CD4-positive, alpha-beta T cell treated with Interleukin-10 for 1 hour (primary cell): ENCODE data around the gene ECEL1.
"Not testable (repeated sequence)": the region's sequence is repeated elsewhere in the genome, so short reads cannot be mapped to it uniquely, and the experiment has no call there.

Source experiments
- DNase-seq: peaks from one replicate; pipeline ENCODE4 v3.0.0-alpha.2; 2020

The ECEL1 gene

DNA sequence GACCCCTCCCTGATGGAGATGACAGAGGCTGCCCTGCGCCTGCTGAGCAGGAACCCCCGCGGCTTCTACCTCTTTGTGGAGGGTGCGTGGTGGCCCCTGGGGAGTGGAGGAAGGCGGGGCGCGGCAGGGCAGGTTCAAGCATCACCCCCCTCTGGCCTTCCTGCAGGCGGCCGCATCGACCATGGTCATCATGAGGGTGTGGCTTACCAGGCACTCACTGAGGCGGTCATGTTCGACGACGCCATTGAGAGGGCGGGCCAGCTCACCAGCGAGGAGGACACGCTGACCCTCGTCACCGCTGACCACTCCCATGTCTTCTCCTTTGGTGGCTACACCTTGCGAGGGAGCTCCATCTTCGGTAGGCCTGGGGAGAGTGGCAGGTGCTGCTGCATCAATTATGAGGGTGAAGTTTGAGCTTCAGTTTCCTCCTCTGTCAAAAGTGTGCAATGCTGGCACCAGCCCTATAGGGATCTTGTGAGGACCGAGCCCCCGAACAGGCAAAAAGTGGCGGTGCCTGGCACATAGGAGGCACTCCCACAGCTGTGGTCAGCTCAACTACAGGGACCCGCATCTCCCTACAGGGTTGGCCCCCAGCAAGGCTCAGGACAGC lies 29.5 kb downstream of the ECEL1 start:
- DNase-seq: no peak

DNA sequence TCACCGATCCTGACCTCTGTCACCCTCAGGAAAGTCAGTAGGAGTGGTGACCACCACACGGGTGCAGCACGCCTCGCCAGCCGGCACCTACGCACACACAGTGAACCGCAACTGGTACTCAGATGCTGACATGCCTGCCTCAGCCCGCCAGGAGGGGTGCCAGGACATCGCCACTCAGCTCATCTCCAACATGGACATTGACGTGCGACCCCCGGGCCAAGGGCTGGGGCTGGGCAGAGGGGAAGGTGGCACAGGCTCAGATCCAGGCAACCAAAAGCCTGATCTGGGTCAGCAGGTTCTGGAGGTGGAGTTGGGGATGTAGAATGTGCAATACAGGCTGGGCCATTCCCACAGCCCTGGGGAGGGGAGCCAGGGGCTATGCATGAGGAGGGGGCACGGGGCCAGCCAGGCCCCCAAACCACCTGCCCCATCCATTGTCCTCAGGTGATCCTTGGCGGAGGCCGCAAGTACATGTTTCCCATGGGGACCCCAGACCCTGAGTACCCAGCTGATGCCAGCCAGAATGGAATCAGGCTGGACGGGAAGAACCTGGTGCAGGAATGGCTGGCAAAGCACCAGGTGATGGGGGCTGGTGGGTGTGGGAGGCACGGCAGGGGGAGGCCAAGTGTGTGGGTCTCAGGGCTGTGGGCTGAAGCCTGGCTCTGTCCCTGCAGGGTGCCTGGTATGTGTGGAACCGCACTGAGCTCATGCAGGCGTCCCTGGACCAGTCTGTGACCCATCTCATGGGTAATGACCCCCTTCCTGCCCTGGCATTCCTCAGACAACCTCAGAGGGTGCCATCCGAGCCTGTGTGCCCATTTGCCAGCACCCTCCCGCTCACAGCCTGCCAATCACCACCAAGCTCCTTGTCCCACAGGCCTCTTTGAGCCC lies 30.3 kb downstream of the ECEL1 start:
- no peak for DNase-seq

DNA sequence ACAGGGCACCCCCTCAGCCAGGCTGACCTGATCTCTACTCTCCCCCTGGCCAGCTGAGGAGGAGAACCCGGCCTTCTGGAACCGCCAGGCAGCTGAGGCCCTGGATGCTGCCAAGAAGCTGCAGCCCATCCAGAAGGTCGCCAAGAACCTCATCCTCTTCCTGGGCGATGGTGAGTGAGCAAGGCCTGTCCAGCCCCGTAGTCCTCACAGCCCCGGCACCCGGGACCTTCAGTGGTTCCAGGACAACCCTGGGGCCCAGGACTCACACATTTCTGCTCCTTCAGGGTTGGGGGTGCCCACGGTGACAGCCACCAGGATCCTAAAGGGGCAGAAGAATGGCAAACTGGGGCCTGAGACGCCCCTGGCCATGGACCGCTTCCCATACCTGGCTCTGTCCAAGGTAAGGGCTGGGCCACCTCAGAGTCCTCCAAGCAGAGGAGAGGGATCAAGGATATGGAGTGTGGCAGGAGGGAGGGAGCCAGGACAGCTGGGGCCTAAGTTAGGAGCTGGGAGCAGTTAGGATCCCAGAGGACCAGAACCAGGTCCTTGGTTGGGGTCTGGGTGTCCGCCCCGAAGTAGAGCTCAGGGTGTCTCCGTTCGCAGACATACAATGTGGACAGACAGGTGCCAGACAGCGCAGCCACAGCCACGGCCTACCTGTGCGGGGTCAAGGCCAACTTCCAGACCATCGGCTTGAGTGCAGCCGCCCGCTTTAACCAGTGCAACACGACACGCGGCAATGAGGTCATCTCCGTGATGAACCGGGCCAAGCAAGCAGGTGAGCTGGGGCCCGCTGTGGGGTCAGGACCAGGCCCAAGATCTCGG lies 31.1 kb downstream of the ECEL1 start:
- DNase-seq: no peak

DNA sequence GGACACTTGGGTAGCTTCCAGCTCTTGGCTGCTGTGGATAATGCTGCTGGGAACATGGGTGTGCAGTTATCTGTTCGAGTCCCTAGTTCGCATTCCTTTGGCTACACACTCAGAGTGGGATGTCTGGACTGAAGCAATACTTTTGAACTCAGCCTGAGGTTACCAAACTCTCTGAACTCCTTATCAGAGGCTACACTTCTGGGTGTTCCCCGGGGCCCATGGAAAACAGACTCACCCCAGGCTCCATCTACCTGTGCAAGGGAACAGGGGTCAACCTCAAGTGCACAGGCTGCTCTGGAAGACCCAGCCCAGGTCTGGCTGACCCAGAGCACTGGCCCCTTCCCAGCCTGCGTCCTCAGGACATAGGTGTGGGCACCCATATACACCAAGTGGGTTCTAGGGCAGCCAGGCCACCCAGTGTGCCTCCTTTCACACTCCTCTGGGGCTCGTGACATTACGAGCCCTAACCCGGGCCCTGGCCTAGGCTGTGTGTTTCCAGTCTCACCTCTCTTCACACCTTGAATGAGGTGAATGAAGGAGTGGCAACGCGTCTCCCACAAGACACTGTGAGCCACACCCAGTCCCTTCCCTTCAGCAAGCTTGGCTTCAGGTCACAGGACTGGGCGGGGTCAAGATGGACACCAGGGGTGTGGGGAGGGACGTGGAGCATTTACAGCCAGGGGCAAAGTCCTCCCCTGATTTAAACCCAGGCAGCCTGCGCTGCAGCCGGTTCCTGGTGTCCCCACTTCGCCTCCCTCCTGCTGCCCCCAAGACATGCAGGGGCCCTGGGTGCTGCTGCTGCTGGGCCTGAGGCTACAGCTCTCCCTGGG lies 32.0 kb downstream of the ECEL1 start, which contains the start of gene ALPI:
ALPI (plus strand) TSS at position 728 of the 830 bp plus-strand sequence; CDS start at position 775, 47 bp downstream.
- no peak for DNase-seq

DNA sequence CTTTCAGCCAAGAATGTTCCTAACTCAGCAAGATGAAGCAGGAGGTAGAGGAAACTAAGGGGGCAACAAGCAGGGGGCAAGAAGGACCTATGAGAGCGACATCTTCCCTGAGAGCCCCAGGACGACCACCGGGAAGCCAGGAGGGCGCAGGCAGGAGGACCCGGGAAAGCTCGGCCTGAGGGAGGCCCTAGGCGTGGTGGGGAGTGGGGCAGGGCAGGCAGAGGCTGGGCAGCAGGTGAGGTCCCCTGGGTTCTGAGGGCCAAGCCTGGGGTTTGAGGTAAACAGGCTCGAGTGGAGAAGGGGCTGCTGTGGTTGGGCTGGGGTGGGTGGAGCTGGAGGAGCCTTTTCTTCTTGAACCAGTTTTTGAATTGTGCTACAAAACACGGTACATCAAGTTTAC lies 33.0 kb downstream of the ECEL1 start:
- no peak for DNase-seq

DNA sequence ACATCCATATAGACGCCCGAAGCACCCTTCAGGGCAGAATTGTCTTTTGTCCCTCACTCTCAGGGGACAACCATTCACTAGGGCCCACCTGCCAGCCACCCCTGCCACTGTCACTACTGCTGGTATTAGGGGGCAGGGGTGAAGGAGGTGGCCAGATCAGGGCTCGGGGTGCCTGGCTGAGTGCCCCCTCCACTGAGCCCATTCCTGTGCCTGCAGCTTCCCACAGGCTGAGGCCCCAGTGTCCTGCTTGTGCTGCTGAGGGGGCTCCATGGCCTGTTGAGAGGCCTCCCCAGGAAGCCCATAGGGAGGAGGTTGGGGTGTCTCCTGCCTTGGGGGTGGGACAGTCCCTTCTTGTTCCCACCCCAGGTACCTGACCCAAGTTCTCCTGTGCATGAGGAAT lies 36.0 kb downstream of the ECEL1 start:
- DNase-seq: not testable (repeated sequence)

DNA sequence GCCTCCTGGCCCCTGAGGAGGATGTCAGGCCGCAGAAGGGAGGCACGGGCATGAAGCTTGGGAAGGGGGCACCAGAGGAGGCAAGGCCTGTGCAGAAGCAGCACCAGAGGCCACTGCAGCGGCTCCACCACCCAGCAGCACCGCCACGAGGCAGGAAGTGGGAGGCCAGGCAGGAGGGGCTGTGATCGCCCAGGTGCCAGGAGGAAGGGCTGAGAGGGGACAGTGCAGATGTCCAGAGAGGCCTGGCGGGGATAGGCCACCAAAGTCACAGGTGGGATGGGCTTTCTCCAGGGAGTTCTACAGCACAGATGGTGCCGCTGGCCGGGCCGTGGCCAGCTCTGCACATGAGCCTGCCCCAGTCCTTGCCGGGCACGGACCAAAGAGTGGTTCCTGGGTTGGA lies 37.7 kb downstream of the ECEL1 start:
- DNase-seq: no peak

DNA sequence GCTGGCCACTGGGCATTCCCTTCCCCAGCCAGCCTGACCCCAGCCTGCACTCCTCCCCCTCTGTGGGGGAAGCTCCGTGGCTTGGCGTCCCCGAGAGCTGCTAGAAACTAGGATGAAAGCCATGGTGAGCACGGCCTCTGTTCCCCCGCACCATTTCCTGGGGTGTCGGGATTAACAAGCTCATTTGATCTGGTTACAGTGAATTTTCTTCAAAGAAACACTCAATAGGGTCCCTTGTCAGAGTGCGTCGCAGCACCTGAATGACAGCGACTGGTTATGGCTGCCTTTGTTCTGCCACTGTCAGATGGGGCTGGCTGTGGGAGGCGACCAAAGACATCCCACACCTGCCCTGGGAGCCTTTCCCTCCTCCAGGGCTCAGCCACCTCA lies 39.3 kb downstream of the ECEL1 start:
- DNase-seq: no peak

DNA sequence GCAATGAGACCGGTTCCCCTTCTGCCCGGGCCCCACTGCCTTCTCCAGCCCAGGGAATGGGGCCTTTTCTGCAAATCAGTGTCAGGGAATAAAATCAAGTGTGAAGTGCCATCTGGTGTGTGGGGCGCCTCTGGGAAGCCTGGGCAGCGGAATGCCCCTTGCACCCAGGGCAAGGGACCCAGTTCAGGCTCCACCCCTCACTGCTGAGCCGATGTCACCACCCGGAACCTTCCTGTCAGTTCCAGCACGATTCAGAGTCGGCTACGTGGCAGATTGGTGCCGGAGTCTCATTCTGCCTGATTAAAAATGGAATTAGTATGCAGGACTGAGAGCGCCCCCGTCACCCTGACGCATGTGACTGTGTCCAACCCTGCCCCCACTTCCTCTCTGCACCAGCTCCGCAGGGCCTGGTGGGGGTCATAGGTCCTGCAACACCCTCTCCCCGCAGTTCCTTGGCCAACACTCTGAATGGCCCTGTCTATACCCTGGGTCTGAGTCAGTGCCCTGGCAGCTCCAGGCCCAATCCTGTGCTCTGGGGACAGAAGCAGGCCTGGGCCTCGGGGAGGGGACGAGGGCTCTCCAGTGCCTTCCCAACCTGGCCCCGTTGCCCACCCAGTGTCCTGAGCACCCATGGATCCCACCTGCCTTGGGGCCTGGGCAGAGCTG lies 39.9 kb downstream of the ECEL1 start:
- no peak for DNase-seq

DNA sequence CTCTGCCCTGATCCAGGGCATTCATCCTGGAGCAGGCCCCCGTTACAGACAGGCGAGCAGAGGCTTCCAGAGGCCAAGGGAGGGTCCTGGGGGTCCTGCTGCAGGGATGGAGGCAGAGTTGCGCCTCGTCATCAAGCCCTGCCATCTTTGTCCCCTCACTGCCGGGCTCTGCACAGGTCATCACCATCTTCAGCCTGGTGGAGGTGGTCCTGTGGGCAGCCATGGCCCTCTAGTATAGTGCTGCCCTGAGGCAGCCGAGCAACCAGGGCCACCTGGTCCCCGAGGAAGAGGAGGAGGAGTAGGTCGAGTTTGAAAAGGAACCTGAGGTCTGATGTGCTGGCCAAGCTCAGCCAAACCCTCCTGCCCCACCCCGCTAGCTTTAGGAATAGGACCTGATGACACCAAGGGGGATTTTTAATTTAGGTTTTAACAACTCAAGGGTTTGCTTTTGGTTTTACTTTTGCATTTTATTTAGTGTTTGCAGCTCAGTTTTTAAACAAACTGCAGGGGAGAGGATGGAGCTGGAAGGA lies 40.5 kb downstream of the ECEL1 start:
- no peak for DNase-seq

DNA sequence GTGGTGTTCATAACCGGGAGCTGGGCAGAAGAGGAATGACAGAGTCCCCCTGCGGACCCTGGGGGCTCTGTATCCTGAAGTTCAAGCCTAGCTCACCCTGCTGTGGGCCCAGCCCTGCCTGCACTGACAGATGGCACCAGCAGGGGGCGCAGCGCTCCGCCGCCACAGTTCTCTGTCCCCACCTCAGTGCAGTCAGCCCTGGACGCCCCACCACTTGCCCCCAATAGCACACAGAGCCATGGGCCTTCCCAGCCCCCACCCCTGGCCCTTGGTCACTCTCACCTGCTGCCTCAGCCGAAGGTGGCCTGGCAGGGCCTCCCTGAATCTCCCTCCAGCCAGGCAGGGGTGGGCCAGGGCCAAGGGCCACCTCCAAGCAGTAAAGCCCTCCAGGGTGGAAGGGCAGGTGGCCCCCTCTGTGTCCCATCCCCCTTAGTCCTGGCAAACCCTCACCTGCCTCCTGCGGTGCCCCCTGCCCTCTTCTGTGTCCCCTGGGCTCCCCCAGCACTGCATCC lies 41.3 kb downstream of the ECEL1 start:
- not testable (repeated sequence) for DNase-seq

DNA sequence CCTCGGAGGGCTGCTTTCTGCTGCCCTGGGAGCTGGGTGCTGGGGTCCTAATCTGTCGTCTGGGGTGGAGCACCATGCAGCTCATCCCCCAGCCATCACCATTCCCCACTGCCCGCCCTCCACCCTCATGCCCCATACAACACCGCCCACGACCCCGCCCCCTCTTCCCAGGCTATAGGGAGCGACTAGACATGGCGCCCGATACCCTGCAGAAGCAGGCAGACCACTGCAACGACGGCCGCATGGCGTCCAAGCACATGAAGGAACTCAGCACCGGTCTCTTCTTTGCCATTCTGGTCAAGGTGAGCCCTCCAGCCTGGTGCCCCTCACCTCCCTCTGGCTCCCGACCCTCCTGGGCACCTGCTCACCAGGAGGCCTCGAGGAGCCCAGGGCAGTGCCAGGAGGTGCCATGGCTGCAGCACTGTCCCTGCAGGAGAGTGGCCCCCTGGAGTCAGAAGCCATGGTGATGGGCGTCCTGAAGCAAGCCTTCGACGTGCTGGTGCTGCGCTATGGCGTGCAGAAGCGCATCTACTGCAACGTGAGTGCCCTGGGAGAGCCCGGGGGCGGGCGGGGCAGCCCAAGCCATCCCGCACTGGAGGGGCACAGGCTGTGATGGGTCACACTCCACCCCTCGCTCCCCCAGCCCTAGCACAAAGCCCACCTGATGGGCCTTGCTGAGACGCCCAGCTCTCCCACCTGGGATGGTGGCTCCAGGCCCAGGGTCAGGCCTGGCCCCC lies 42.3 kb downstream of the ECEL1 start:
- DNase-seq: not testable (repeated sequence)

DNA sequence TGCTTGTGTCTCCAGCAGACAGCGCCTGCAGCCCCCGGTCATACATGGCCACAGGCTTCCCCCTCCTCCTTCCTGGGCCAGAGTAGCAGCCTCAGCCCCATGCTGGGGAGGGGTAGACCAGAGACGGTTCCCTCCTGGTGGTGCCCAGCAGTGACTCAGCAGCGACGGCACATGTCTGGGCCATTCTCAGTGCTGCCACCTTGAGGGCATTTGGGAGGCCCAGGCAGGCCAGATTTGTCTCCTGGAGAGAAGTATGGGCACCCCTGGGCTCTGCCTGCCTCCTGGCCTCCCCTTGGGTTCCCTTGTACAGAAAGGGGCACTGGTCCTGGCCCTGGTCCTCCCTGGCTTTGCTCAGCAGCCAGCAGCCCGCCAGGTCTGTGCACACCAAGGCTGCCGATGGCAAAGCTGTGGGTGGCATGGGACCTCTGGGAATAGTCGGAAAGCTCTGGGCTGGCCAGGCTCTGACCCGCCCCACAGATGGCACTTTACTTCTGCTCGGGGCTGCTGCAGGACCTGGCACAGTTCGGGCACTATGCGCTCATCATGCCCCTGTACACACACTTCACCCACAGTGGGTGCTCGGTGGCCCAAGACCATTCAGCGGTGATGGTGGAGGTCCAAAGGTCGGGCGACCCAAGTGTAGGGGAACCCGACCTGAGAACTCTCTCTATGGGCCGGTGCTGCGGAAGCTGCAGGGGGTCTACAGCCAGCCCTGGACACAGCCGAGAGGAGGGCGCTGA lies 43.1 kb downstream of the ECEL1 start:
- peak; percentile 59 for DNase-seq

DNA sequence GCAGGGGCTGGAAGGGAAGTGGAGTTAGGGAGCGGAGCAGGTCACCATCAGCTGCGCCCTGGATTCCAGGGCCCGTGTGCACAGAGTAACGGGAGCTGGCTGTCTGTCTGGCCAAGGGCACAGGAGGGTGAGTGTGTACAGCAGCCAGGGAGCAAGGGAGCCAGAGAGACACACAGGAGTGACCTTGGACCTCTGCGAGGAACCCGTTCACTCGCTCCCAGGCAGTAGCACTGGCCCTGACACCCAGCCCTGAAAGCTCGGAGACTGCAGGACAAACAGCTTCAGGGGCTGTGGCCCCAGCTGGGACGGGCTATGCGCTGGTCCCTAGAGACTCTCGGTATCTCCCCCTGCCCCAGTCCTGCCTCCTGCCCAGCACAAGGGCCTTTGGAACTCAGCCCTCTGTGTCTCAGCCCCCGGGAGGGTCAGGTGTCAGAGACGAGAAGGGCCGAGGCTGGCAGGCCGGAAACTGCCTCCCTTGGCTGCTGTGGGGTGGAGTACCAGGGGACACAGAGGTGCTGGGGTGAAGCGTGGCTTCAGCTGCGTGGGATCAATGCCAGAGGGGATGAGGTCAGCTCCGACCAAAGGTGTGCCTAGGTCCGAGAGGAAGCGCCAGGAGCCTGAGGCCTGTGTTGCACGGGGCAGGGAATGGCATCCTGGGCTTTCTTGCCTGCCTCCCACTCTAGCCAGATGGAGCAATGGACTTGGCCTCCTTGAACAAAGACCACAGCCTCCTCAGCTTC lies 43.8 kb downstream of the ECEL1 start:
- DNase-seq: not testable (repeated sequence)

DNA sequence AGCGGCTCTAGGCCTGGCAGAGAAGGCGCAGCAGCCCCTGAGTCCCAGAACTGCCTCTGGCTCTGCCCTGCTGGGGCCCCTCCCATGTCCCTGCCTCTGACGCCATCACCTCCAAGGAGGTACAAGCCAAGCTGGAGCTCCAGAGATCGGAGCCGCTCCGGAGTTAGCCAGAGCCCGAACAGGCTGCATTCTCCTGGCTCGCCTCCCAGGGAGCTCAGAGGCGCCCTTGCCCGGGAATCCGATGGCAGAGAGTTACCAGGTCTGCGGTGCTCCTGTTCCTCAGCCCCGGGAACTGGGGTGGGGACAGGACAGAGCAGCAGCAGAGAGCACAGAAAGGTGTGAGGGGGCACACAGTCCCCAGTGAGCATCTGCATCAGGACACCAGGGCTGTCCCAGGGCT lies 44.6 kb downstream of the ECEL1 start:
- not testable (repeated sequence) for DNase-seq

DNA sequence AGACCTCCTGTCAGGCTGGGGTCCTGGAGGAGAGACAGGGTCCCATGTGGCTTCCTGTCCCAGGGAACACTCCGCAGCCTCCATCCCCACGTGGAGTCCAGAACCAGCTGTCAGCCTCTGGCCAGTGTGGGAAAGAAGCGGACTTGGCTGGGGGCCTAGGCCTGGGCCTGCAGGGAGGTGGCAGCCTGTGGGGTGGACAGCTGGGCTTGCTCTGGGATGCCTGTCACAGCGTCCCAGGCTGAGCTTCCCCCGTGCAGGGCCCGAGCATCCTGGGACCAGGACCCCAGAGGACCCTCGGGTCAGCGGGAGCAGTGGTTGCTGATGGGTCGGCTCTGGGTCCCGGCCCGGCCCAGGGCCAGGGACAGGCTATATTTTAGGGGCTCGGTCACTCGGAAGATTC lies 45.2 kb downstream of the ECEL1 start:
- not testable (repeated sequence) for DNase-seq

DNA sequence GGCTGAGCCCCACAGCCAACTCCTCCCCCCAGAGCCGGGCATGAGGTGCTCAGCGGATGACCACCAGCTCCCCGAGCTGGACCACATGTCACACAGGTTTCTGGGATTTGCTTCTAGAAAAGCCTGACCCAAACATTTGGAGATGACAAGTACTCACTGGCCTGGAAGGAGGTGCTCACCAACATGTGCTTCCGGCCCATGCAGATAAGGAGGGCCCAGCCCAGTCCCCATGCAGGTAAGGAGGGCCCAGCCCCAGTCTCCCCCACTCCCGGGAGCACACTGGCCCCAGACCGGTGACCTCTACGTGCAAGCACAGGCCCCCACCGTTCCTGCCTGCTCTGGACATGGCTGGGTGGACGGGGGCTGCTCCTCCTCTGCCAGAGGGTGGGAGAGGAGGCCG lies 45.7 kb downstream of the ECEL1 start:
- not testable (repeated sequence) for DNase-seq

DNA sequence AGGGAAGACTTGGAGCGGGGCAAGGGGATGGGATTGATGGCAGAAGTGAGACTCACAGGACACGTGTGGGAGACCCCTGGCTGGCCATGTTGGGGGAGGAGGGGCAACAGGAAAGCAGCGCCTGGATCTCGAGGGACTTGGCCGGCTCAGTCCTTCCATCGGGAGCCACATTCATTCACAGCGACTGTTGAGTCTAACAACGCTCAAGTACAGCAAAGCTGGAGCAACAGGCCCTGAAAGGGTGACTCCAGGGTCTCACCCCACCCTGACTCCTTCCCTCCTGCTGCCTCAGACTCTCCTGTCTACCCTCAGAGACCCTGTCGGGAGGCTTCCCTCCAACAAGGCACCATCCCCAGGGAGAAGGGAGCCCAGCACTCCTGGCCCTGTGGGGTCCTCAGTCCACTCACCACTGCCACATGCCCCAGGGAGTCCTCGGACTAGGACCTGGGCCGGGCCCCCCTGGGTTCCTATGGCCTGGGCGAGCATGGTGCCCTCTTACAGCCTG lies 46.4 kb downstream of the ECEL1 start:
- DNase-seq: no peak
